Liver (tissue), 3 donors: ENCODE results near the gene HOXB5.

ENCODE experiments used
- EGR1 ChIP-seq, 2 donors: IDR thresholded peaks; 2 replicates each; pipeline ENCODE4 v1.6.1; 2016 to 2018; ENCODE audit warnings: antibody characterized with exemption in 2 of 2, low read depth in 2 of 2
- JUND ChIP-seq, 2 donors: IDR thresholded peaks; 2 replicates each; pipeline ENCODE4 v1.6.1; 2016; ENCODE audit warnings: antibody characterized with exemption in 2 of 2
- RAD21 ChIP-seq, 2 donors: IDR thresholded peaks; 2 replicates each; pipeline ENCODE4 v1.6.1; 2016; ENCODE audit warnings: antibody characterized with exemption in 2 of 2, mild to moderate bottlenecking in 2 of 2
- RXRA ChIP-seq, 2 donors: IDR thresholded peaks; 2 replicates each; pipeline ENCODE4 v1.6.1; 2017 to 2018; ENCODE audit warnings: antibody characterized with exemption in 2 of 2, mild to moderate bottlenecking in 1 of 2
- SP1 ChIP-seq: IDR thresholded peaks from 2 replicates; pipeline ENCODE4 v1.6.1; 2018; ENCODE audit warnings: antibody characterized with exemption, mild to moderate bottlenecking
- TAF1 ChIP-seq: conservative IDR thresholded peaks from 2 replicates; pipeline ENCODE4 v1.6.1; 2016; ENCODE audit warnings: antibody characterized with exemption, mild to moderate bottlenecking
- TF ChIP-seq, protein P1 (sequence below): fragments of 150-350 bp; IDR thresholded peaks from 2 replicates; pipeline ENCODE4 v1.5.1; 2017; ENCODE audit warnings: improper control_type of control experiment, low read depth, low read length; ENCODE audit not compliant: missing input control
- TF ChIP-seq, protein P2 (sequence below): IDR thresholded peaks from 2 replicates; pipeline ENCODE4 v1.6.1; 2016; ENCODE audit warnings: antibody characterized with exemption
- TF ChIP-seq, protein P3 (sequence below): IDR thresholded peaks from 2 replicates; pipeline ENCODE4 v1.6.1; 2016; ENCODE audit warnings: antibody characterized with exemption, mild to moderate bottlenecking
- TF ChIP-seq, protein P4 (sequence below): IDR thresholded peaks from 2 replicates; pipeline ENCODE4 v1.6.1; 2016; ENCODE audit warnings: antibody characterized with exemption
- donor health status: healthy.
- donor health status: healthy.

DNA sequence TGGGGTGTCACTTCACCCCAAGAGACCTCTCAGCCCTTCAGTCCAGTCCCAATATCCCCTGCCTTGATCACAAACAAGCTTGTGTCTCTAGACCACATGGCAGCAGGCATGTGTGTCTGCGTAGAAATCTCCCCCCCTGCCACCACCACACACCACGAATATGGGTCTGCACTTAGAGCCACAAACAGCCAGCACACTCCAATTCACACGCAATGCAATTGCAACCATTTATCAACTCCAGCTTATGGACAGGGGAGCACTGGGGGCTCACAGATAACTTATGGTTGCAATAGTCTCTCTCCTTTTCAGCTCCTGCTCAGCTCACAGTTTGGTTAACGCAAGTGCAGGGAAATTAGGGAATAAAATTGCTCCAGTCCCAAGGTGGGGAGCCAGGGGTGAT, 30.0 kb upstream of the HOXB5 start:
- TF ChIP-seq, protein P1, sequence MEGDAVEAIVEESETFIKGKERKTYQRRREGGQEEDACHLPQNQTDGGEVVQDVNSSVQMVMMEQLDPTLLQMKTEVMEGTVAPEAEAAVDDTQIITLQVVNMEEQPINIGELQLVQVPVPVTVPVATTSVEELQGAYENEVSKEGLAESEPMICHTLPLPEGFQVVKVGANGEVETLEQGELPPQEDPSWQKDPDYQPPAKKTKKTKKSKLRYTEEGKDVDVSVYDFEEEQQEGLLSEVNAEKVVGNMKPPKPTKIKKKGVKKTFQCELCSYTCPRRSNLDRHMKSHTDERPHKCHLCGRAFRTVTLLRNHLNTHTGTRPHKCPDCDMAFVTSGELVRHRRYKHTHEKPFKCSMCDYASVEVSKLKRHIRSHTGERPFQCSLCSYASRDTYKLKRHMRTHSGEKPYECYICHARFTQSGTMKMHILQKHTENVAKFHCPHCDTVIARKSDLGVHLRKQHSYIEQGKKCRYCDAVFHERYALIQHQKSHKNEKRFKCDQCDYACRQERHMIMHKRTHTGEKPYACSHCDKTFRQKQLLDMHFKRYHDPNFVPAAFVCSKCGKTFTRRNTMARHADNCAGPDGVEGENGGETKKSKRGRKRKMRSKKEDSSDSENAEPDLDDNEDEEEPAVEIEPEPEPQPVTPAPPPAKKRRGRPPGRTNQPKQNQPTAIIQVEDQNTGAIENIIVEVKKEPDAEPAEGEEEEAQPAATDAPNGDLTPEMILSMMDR: no peak
- TF ChIP-seq EGR1 (IDR thresholded peaks at IDR 0.05; ENCODE audit: low read depth in 2 of 2): no peak
- TF ChIP-seq TAF1: no peak
- TF ChIP-seq, protein P2, sequence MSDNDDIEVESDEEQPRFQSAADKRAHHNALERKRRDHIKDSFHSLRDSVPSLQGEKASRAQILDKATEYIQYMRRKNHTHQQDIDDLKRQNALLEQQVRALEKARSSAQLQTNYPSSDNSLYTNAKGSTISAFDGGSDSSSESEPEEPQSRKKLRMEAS: no peak
- TF ChIP-seq, protein P3, sequence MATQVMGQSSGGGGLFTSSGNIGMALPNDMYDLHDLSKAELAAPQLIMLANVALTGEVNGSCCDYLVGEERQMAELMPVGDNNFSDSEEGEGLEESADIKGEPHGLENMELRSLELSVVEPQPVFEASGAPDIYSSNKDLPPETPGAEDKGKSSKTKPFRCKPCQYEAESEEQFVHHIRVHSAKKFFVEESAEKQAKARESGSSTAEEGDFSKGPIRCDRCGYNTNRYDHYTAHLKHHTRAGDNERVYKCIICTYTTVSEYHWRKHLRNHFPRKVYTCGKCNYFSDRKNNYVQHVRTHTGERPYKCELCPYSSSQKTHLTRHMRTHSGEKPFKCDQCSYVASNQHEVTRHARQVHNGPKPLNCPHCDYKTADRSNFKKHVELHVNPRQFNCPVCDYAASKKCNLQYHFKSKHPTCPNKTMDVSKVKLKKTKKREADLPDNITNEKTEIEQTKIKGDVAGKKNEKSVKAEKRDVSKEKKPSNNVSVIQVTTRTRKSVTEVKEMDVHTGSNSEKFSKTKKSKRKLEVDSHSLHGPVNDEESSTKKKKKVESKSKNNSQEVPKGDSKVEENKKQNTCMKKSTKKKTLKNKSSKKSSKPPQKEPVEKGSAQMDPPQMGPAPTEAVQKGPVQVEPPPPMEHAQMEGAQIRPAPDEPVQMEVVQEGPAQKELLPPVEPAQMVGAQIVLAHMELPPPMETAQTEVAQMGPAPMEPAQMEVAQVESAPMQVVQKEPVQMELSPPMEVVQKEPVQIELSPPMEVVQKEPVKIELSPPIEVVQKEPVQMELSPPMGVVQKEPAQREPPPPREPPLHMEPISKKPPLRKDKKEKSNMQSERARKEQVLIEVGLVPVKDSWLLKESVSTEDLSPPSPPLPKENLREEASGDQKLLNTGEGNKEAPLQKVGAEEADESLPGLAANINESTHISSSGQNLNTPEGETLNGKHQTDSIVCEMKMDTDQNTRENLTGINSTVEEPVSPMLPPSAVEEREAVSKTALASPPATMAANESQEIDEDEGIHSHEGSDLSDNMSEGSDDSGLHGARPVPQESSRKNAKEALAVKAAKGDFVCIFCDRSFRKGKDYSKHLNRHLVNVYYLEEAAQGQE: no peak
- TF ChIP-seq SP1: no peak
- no peak for TF ChIP-seq RXRA (IDR thresholded peaks at IDR 0.05)
- TF ChIP-seq, protein P4, sequence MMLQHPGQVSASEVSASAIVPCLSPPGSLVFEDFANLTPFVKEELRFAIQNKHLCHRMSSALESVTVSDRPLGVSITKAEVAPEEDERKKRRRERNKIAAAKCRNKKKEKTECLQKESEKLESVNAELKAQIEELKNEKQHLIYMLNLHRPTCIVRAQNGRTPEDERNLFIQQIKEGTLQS: no peak
- TF ChIP-seq JUND (IDR thresholded peaks at IDR 0.05): no peak
- no peak for TF ChIP-seq RAD21 (IDR thresholded peaks at IDR 0.05)
